Ishikawa (cell line): ENCODE measurements around the gene ZRANB2.

ENCODE experiments used
- EP300 ChIP-seq: IDR thresholded peaks from 2 replicates; pipeline ENCODE4 v1.6.1; 2012; ENCODE audit warnings: borderline replicate concordance
- FOXM1 ChIP-seq: IDR thresholded peaks from 2 replicates; pipeline ENCODE4 v1.6.1; 2012; ENCODE audit warnings: low read depth, borderline replicate concordance
- RAD21 ChIP-seq: IDR thresholded peaks from 2 replicates; pipeline ENCODE4 v1.6.1; 2012; ENCODE audit warnings: low read depth
- REST ChIP-seq: IDR thresholded peaks from 2 replicates; pipeline ENCODE4 v1.6.1; 2012; ENCODE audit warnings: low read depth, mild to moderate bottlenecking
- TAF1 ChIP-seq: IDR thresholded peaks from 2 replicates; pipeline ENCODE4 v1.6.1; 2012; ENCODE audit warnings: low read depth, mild to moderate bottlenecking
- TEAD4 ChIP-seq: IDR thresholded peaks from 2 replicates; pipeline ENCODE4 v1.6.1; 2012
- USF1 ChIP-seq: IDR thresholded peaks from 2 replicates; pipeline ENCODE4 v1.6.1; 2012

- TF ChIP-seq TEAD4, result no peak
- TF ChIP-seq TAF1, result no peak
- TF ChIP-seq USF1, result no peak
- TF ChIP-seq FOXM1, result no peak
- no peak for TF ChIP-seq RAD21
- no peak for TF ChIP-seq EP300
- no peak for TF ChIP-seq REST
Measured at GRCh38 chr1:71104417-71104816, 23.6 kb upstream of the ZRANB2 start.
